NAMALWA (cell line): Measurements from ENCODE around the gene DYRK4.

Source experiments
- DNase-seq: peaks from one replicate; pipeline ENCODE4 v3.0.0-alpha.2; 2015; ENCODE audit warnings: low spot score

Gene DYRK4

DNA sequence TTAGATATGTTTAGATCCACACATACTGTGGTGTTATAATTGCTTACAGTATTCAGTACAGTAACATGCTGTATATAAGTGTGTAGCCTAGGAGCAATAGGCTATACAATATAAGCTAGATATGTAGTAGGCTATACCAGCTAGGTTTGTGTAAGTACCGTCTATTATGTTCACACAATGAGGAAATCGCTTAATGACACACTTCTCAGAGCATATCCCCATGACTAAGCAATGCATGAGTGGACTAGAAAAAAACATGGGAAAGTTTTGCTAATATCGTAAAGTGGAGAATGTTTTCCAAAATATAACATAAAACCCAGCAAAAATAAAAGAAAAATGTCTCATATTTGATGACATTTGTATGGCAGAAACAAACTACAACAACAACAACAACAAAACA lies 59.5 kb downstream of the DYRK4 start:
- no peak for DNase-seq

DNA sequence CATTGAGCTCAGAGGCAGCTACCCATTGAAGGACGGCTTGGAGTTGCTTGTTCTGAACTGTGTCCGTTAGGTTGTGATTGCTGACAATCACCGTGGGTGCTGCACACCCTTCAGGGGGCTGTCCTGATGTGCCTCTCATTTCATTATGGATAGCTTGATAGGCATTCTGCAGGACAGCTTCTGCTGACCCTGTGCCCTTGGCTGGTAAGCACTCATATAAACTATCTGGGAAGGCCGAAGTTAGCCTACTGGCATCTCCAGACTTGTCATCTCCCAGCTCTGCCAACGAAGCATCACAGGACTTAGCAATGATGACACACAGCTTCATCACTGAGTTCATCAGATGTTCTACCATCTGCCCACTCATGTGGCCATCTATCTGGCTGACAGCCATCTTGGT lies 64.5 kb downstream of the DYRK4 start:
- DNase-seq, result no peak

- DNase-seq, result no peak
Measured at GRCh38 chr12:4628406-4628805, 66.4 kb downstream of the DYRK4 start.

DNA sequence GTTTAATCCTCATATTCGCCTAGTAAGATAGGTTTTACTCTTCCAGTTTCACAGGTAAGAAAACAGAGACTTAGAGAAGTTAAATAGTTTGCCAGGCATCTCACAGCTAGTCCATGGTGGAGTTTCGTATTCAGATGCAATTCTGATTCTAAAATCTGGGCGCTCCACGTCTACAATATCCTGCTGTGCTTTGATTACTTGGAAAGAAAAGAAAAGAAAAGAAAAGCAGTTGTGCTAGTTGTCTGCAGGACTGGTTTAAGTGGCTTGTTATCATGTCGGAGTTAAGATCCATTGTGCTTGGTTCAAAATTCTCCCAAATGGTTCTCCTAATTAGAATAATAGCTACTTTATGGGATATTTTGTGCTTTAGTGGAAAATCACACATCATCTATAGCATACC lies 68.3 kb downstream of the DYRK4 start:
- DNase-seq, result no peak

DNA sequence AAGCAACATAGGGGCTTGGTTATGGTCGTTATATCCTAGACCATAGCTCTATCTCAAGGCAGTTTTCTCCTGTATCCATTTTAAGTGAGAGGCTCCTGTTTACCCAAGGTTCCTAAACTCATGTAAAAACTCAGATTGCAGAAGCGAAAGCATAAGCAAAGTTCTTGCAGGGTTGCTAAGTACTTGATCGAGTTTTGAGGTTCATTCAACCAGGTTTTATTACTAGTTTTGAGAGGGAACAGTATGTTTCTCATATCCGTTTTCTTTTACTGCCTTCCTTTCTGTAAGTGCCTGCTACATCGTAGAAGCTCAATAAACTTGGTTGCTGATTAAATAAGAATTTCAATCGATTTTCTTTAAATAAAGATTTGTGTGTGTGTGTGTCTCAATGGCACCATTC lies 81.7 kb downstream of the DYRK4 start:
- no peak for DNase-seq

- no peak for DNase-seq
Measured at GRCh38 chr12:4645023-4645422, 83.0 kb downstream of the DYRK4 start.

DNA sequence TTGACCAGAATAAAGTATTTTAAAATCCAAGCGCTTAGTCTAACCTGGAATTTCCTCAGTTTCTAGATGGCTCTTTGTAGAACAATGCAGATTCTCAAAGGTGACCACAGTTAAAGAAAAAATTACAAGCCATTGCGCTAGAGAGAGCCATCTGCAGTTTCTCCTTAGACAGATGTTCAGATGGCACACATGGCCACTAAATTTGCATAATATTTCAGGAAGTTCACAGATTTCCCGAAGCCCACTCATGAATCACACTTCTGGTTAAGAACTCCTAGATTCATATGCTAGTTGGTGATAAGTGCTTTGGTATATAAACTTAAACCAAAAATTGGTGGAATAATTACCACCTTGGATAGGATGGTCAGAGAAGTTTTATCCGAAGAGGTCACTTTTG lies 86.1 kb downstream of the DYRK4 start:
- DNase-seq, result peak; percentile 77

- DNase-seq, result peak; percentile 87
Measured at GRCh38 chr12:4648501-4649357, 86.7 kb downstream of the DYRK4 start, which contains the start of the genes AKAP3 and NDUFA9. AKAP3 (minus strand) TSS chr12:4649051; CDS start chr12:4638196, 10,855 bp downstream. NDUFA9 (plus strand) TSS chr12:4649114; CDS start chr12:4649127, 13 bp downstream.

GRCh38 chr12:4649358-4649661 lies 87.3 kb downstream of the DYRK4 start:
- no peak for DNase-seq

DNA sequence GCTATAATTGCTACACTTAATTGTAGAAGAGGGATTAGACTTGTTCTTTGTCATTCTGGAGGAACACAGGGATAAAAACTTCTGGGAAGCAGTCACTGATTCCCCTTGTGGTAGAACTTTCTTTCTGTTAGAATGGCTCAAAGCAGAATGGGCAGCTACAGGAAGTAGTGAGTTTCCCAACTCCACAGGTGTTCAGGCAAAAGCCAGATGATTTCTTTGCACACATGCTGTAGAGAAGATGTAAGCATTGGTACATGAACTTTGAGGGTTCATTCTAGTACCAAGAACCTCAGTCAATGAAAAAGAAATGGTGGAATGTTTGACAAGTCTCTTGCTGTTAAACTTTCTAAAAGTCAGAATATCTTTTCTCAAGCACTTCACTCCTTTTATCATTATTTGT lies 91.2 kb downstream of the DYRK4 start:
- DNase-seq, result no peak

- DNase-seq, result no peak
Measured at GRCh38 chr12:4653691-4654090, 91.7 kb downstream of the DYRK4 start.
